NCI-H128 (cell line): ENCODE results near the gene RAC2.
"Not testable (repeated sequence)": the region's sequence is repeated elsewhere in the genome, so short reads cannot be mapped to it uniquely, and the experiment has no call there.

ENCODE experiments used
- DNase-seq: peaks from one replicate; lab custom pipeline; 2025; ENCODE audit not compliant: unreplicated experiment; lab: John Stamatoyannopoulos, UW

The RAC2 gene

DNA sequence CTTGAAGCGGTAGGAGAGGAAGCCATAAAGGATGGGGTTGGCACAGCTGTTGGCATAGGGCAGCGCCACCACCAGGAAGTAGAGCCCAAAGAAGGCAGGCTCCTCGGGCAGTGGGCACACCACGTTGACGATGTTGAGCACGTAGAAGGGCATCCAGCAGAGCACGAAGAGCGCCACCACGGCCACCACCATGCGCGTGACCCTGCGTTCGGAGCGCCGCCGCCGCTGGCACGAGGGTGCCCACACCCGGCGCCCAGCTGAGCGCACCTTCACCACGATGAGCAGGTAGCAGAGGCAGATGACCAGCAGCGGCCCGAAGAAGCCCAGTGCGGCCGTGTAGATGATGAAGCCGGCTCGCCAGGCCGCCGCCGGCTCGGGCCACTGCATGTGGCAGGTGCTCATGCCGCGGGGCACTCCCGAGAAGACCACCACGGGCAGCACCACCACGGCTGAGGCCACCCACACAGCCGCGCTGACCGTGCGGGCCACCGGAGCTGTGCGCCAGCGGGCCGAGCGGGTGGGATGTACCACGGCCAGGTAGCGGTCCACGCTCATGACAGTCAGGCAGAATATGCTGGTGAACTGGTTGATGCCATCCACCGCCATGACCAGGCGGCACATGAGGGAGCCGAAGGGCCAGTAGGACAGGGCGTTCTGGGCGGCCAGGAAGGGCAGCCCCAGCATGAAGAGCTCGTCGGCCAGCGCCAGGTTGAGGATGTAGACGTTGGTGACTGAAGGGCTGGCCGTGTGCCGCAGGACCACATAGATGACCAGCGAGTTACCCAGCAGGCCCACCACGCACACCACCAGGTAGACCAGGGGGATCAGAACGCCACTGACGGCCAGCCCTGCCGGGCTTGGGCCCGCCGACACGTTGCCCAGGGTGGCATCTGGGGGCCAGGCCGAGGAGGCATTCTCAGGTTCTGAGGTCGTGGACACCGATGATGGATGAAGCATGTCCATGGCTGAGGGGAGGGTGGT is 36.9 kb downstream of the RAC2 start:
- DNase-seq = no peak

GRCh38 chr22:37206118-37206840 is 37.8 kb downstream of the RAC2 start:
- DNase-seq = no peak

- DNase-seq = no peak
Measured at GRCh38 chr22:37205046-37205445, 39.0 kb downstream of the RAC2 start.

- no peak for DNase-seq
Measured at GRCh38 chr22:37204045-37204655, 39.9 kb downstream of the RAC2 start.

DNA sequence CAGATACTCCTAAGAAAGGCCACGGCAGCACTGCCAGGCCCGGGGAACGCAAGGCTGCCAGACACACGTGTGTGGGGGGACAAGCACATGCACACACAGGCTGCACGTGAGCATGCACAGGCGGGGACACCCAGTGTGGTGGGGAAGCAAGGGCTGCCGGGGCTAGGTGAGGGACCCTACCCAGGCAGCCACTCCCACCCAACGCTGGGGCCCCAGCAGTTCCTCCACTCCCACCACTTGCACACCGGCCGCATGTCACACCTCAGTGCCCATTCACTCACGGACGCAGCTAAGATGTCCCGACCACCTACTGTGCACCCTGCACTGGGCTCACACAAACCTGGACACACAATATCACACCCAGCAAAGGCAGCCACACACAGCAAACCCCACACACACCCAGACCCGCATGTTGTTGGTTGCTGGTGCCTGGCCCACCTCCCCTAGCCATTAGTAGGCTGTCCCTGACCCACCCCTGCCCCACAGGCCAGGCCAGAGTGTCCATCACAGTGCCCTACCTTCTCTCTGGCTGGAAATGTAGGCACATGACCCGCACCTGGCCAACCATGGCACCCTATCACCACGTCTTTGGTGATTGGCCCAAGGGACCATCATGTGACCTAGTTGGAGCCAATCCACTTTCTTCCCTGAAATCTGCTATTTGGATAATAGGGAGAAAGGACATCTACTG is 40.6 kb downstream of the RAC2 start:
- no peak for DNase-seq

- DNase-seq = no peak
Measured at GRCh38 chr22:37202716-37203115, 41.4 kb downstream of the RAC2 start.

- no peak for DNase-seq
Measured at GRCh38 chr22:37202001-37202555, 42.0 kb downstream of the RAC2 start.

- DNase-seq = not testable (repeated sequence)
Measured at GRCh38 chr22:37201443-37201820, 42.6 kb downstream of the RAC2 start.

DNA sequence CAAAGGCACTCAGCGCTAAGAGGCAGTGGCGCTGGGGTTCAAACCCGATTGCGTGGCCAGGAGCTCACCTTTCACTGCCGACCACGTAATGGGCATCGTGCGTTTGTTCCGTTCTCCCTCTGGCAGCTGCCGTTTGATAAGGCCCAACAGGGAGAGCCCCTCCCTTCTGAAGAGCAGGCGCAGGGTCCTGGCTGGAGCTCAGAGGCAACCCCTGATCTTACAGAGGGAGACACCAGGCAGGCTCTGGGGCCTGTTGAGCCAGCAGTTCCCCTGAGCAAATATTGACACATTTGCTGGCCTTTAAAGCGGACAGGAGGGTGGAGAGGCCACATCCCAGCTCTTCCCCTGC is 44.3 kb downstream of the RAC2 start:
- no peak for DNase-seq

GRCh38 chr22:37199103-37199759 is 44.8 kb downstream of the RAC2 start:
- DNase-seq = peak; percentile 90

DNA sequence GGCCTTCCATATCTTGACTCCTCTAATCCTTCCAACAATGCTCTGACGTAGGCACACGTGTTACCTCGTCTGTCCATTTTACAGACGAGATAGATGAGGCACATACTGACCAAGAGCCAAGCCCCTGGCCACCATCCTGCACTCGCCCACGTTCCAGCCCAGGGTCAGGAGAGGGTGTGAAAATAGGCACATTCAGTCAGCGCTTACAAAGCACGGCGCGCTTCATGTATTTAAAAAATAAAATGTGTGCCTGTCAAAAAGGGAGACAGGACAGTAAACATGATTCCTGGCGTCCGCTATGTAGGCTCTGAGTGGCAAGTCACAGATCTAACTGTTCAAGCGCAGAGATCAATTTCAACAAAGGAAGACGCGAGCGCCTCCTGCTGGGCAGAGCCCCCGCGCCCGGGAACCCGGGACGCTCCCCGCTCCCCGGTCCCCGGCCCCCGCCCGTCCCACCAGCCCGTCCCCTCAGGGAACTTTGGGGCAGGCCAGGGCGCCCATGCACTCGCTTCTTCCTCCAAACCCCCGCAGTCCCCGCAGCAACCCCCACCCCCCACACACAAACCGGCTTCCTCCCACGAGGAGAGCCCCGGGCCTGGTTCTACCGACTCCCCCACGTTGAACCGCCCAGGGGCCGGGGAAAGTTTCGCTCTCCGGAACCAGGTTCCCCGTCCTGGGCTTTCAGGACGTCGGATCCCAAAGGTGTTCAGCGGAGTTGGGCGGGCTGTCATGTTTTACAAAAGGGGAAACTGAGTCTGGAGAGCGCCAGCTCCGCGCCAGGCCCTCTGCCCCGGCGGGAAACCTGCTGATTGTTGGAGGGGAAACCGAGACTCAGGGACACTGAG is 45.6 kb downstream of the RAC2 start:
- peak; percentile 1 for DNase-seq

DNA sequence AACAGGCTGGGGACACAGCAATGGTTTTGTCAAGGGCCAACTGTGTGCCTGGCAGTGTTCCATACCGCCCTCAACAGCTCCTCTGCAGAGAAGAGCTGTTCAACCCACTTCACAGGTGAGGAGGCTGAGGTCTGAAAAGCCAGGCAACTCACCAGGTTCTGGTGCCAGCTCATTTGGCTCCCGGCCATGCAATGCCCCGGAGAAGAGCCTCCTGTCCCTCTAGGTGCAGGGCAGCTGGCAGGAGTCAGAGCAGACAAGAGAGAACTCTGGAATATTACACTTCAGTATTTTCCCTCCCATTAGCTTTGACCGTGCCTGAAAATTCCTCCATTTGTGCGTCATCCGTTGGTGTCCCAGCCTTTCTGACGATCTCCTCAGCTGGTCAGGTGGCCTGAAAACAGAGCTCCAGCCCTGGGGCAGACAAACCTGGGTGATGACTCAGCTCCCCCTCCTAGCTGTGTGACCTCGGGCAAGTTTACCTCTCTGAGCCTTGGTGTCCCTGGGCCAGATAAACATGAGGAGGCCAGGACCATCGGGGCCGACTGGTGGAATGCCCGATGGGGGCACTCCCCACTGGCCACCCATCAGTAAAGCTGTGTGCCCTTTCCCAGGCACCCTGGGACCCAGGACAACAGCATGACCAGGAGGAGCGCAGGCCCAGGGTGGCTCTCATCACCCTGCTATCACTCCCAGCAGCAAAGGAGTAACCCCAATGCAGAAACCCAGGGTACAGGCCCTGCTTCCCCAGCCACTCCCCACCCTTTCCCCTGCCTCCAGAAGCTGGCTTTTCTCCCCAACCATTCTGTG is 46.4 kb downstream of the RAC2 start:
- DNase-seq = no peak

DNA sequence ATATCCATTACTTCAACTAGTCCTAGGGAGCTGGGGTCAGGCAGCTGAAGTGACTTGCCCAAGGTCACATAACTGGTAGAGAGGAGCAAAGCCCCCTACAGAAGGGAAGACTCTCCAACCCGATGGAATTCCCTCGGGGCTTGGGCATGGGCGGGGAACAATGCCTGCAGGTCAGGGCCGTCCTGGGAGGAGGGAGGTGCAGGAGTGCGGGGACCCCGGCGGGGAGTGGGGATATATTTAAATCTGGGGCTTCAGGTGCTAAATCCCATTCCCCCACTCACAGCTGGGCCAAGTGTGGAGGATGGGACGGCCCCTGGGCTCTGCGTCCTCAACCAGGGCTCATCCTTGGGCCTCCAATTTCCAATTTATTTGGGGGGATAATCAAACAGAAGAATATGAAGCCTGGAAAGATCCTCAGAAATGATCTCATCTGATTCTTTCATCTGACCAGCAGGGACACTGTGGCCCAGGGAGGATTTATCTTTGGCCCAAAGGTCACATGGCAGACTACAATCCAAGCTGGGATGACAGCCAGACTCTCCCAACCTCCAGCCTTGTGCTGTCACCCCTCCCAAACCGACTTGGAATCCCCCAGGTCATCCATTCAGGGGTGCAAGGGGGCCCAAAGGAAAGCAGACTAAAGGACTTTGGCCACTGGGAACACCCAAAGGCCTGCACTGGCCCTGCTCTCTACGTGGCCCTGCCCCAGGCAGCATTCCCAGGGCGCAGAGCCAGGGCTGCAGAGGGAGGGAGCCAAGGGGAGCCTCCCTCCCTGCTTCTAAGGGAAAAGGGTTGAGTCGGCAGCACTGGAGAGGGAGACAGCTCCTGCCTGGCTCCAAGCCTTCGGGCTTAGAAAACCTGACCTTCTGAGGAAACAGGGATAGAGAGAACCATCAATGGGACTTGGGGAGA is 47.3 kb downstream of the RAC2 start:
- DNase-seq = no peak

DNA sequence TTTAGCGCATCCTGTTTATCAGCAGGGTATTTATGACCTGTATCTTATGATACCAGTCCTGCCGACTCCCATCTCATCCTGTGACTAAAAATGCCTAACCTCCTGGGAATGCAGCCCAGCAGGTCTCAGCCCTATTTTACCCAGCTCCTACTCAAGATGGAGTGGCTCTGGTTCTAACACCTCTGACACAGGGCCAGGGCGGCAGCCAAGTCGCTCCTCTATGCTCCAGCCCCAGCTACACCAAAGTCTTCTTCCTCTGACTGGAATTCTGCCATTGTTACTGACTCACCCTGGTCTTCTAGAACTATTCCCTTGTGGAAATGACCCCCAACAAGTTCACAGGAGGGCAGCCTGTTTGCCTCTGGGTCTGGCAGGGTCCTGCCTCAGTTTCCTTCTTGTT is 48.1 kb downstream of the RAC2 start:
- no peak for DNase-seq

DNA sequence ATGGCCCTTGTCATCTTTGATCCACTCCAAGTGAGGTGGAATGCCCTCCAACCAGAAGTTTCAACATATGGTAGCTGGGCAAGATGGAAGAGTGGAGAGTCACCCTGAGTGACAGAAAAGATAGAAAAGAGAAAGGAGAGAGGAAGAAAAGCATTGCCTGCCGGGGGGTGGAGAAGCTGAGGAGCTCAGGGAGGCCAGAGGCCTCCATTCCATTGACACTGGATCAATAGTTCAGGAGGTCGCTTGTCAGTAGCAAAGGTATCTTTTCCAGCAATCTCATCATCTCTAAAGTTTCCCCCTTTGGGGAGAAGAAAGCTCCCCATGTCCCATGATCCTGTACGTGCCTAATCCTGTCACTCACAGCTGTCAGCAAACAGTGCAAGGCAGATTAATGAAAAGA is 49.3 kb downstream of the RAC2 start:
- no peak for DNase-seq

DNA sequence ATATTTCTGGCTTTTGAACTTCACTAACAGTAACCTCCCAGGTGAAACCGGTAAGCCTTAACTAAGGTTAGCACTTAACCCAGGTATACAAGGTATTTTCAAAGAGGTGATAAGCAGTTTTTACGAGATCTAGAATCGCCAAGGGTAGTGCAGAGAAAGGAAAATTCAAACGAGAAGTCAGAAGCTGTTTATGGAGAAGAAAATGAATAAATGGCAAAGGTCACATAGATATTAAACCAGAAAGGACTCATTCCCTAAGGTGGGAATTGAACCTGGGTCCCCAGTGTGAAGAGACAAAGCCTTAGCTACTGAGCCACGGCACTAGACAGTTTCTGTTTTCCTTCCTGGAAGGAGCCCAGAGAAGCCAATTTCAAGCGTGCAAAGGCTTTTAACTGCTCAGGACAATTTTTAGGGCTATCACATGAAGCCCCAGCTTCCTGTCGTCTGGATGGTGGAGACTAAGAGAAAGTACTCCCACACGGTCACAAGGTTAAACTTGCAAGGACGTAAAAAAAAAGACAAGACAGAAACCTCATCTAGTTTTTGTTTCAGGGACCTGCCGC is 50.4 kb downstream of the RAC2 start:
- no peak for DNase-seq

DNA sequence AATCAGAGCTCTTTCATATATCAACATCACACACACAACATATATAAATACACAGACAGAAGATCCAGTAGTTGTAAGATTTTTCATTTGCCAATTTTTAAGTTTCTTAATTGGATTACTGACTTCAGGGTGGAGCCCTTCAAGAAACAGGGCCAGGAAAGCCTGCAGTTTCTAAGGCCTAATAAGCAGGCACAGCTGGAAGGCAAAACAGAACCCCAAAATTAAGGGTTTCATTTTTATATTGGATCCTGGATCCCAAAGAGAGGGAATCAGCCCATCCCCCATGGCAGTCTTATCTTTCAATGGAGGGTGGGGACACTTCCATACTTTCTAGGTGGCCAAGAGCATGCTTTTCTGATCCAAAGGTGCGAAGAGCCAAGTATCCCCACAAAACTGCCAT is 51.3 kb downstream of the RAC2 start:
- DNase-seq = no peak
